K562 (cell line): ENCODE measurements around the gene STRN3. TPM values are rescaled to one million over a fixed set of nuclear protein-coding genes. Genes with fewer than 3 reads are reported as not detected.

Source experiments
- ATF6 ChIP-seq: sonication (generic); formaldehyde crosslinking; IDR thresholded peaks from 2 replicates; pipeline ENCODE4 v1.4.0; 2020; ENCODE audit warnings: mild to moderate bottlenecking, missing genetic modification reagents
- CTCF ChIP-seq, 3 experiments: IDR thresholded peaks in 2 of 3; conservative IDR thresholded peaks in 1 of 3; 2 replicates each; pipeline ENCODE4 v1.5.1; 2011 to 2012; ENCODE audit warnings: low read length in 3 of 3, mild to moderate bottlenecking in 3 of 3, control low read depth in 2 of 3, improper control_type of control experiment in 1 of 3, inconsistent platforms in 1 of 3, low read depth in 1 of 3, mixed read lengths in 1 of 3, moderate library complexity in 1 of 3; ENCODE audit not compliant: insufficient read depth in 2 of 3
- ESRRA ChIP-seq: fragments of 450-650 bp; IDR thresholded peaks from 2 replicates; pipeline ENCODE4 v1.6.1; 2014; ENCODE audit warnings: low read depth, mild to moderate bottlenecking, moderate library complexity, borderline replicate concordance
- FUS ChIP-seq: fragments of 200-400 bp; formaldehyde crosslinking; optimal IDR thresholded peaks from 2 replicates; pipeline ENCODE3; 2017; ENCODE audit warnings: low read depth, low read length
- GATA2 ChIP-seq: sonication (generic); formaldehyde crosslinking; IDR thresholded peaks from 2 replicates; pipeline ENCODE4 v1.4.0; 2020; ENCODE audit warnings: mild to moderate bottlenecking, missing genetic modification reagents
- KAT7 ChIP-seq: sonication (generic); formaldehyde crosslinking; IDR thresholded peaks from 2 replicates; pipeline ENCODE4 v1.8.0; 2022; ENCODE audit warnings: missing genetic modification reagents, mild to moderate bottlenecking, borderline replicate concordance
- MTA2 ChIP-seq: fragments of 450-650 bp; IDR thresholded peaks from 2 replicates; pipeline ENCODE4 v1.6.1; 2016; ENCODE audit warnings: low read depth
- NFIX ChIP-seq: fragments of 250-450 bp; sonication (Bioruptor Pico); IDR thresholded peaks from 2 replicates; pipeline ENCODE4 v1.4.0; 2020; ENCODE audit warnings: low read depth, mild to moderate bottlenecking, moderate library complexity
- POLR2H ChIP-seq: IDR thresholded peaks from 2 replicates; pipeline ENCODE4 v1.6.1; 2016; ENCODE audit warnings: missing genetic modification characterization, low read depth, mild to moderate bottlenecking, control low read depth, missing compliant biosample characterization, moderate library complexity
- SNRNP70 ChIP-seq: fragments of 200-400 bp; formaldehyde crosslinking; optimal IDR thresholded peaks from 2 replicates; pipeline ENCODE3; 2017; ENCODE audit warnings: low read depth, low read length
- TARDBP ChIP-seq: fragments of 450-650 bp; IDR thresholded peaks from 2 replicates; pipeline ENCODE4 v1.6.1; 2016
- TBL1XR1 ChIP-seq, 2 experiments: IDR thresholded peaks; 2 replicates each; pipeline ENCODE4 v1.6.1; 2012; ENCODE audit warnings: improper control_type of control experiment in 2 of 2, low read length in 2 of 2, mild to moderate bottlenecking in 1 of 2
- ZBTB34 ChIP-seq: fragments of 250-450 bp; sonication (Bioruptor Pico); IDR thresholded peaks from 2 replicates; pipeline ENCODE4 v1.8.0; 2021; ENCODE audit warnings: mild to moderate bottlenecking, moderate library complexity
- ZFX ChIP-seq: sonication (generic); formaldehyde crosslinking; IDR thresholded peaks from 2 replicates; pipeline ENCODE4 v1.8.0; 2022; ENCODE audit warnings: mild to moderate bottlenecking, missing genetic modification reagents, moderate library complexity
- ZHX1 ChIP-seq: fragments of 150-350 bp; conservative IDR thresholded peaks from 2 replicates; pipeline ENCODE4 v1.6.1; 2014; ENCODE audit warnings: low read length
- ZNF212 ChIP-seq: fragments of 450-650 bp; formaldehyde crosslinking; IDR thresholded peaks from 2 replicates; pipeline ENCODE4 v1.4.0; 2020; ENCODE audit warnings: mild to moderate bottlenecking
- ZNF239 ChIP-seq: fragments of 250-450 bp; sonication (Bioruptor Pico); IDR thresholded peaks from 2 replicates; pipeline ENCODE4 v1.4.0; 2020; ENCODE audit warnings: mild to moderate bottlenecking
- ZNF282 ChIP-seq: sonication (generic); formaldehyde crosslinking; IDR thresholded peaks from 2 replicates; pipeline ENCODE4 v1.8.1; 2023; ENCODE audit warnings: missing genetic modification reagents
- polyA plus RNA-seq, 8 experiments: library from polyadenylated mRNA; depleted of rRNA in 4 of 8; stranded (reverse) in 5 of 8; unstranded in 3 of 8; fragments of >200 nt; fragmentation: Nextera tagmentation in 2 of 8; fragmentation: Illumina TruSeq in 1 of 8; extraction: Ambion mirVana in 2 of 8; extraction: Trizol in 1 of 8; gene quantifications; 2 replicates each; pipeline versions ENCODE4 v1.2.1 to v1.2.3, GENCODE V29; 2011 to 2014; ENCODE audit warnings: inconsistent platforms in 1 of 8, missing spikeins in 1 of 8
- total RNA-seq, 7 experiments: library from RNA; depleted of rRNA in 6 of 7; stranded (reverse); fragments of >200 nt in 6 of 7; fragmentation: Illumina TruSeq in 2 of 7; extraction: Trizol in 2 of 7; gene quantifications; 2 replicates each; pipeline versions ENCODE4 v1.2.1 to v1.2.3, GENCODE V29; 2011 to 2021; ENCODE audit warnings: low replicate concordance in 1 of 7

Gene STRN3
- total and polyA plus RNA-seq, 9 of the 15 experiments (the other 6 are each of a cell fraction or from before 2014, with no cell fraction given), result 5.9 to 29.1 (median 16.0) TPM

GRCh38 chr14:31026450-31027235 is 464 bp upstream of the STRN3 start (continued):
- TF ChIP-seq ZNF282, result no peak
- no peak for TF ChIP-seq TBL1XR1 (IDR thresholded peaks at IDR 0.05; ENCODE audit: low read length in 2 of 2)
- TF ChIP-seq GATA2 (CRISPR knock-in tag), result no peak
- TF ChIP-seq ZNF212, result no peak
- no peak for TF ChIP-seq TARDBP
- peak; percentile 57 for TF ChIP-seq ZFX
- no peak for TF ChIP-seq CTCF (IDR thresholded peaks at IDR 0.05 in 2 of 3, conservative IDR thresholded peaks at IDR 0.05 in 1 of 3; ENCODE audit: insufficient read depth in 2 of 3, low read depth in 1 of 3, low read length in 3 of 3)
- no peak for TF ChIP-seq FUS
- peak; percentile 14; the same call in 1 of the 2 replicates for TF ChIP-seq MTA2
- TF ChIP-seq ATF6 (CRISPR knock-in tag), result no peak
- no peak for TF ChIP-seq ZNF239 (CRISPR knock-in tag)
- no peak for TF ChIP-seq ZHX1
- peak; percentile 92 for TF ChIP-seq NFIX (CRISPR knock-in tag)
- peak; percentile 57; the same call in 1 of the 2 replicates for TF ChIP-seq ESRRA
- TF ChIP-seq KAT7 (CRISPR knock-in tag), result no peak
- no peak for TF ChIP-seq SNRNP70
- peak; percentile 79 for TF ChIP-seq POLR2H
- no peak for TF ChIP-seq ZBTB34 (CRISPR knock-in tag)
